ENCODE data around the gene CHST12.
"Not testable (repeated sequence)": the region's sequence is repeated elsewhere in the genome, so short reads cannot be mapped to it uniquely, and the experiment has no call there.

Gene CHST12

DNA sequence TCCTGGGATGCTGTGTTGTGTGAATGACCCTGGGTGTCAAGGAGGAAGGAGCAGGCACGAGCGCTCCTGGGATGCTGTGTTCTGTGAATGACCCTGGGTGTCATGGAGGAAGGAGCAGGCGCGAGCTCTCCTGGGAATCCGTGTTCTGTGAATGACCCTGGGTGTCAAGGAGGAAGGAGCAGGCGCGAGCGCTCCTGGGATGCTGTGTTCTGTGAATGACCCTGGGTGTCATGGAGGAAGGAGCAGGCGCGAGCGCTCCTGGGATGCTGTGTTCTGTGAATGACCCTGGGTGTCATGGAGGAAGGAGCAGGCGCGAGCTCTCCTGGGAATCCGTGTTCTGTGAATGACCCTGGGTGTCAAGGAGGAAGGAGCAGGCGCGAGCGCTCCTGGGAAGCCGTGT, 25.9 kb upstream of the CHST12 start:
- not testable (repeated sequence) for DNase-seq (ENCODE audit: extremely low read depth in 1 of 2, low read depth in 1 of 2)

DNA sequence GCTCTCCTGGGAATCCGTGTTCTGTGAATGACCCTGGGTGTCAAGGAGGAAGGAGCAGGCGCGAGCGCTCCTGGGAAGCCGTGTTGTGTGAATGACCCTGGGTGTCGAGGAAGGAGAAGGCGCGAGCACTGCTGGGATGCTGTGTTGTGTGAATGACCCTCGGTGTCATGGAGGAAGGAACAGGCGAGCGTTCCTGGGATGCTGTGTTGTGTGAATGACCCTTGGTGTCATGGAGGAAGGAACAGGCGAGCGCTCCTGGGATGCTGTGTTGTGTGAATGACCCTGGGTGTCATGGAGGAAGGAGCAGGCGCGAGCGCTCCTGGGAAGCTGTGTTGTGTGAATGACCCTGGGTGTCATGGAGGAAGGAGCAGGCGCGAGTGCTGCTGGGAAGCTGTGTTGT, 25.3 kb upstream of the CHST12 start:
- DNase-seq (ENCODE audit: extremely low read depth in 1 of 2, low read depth in 1 of 2), result not testable (repeated sequence)

DNA sequence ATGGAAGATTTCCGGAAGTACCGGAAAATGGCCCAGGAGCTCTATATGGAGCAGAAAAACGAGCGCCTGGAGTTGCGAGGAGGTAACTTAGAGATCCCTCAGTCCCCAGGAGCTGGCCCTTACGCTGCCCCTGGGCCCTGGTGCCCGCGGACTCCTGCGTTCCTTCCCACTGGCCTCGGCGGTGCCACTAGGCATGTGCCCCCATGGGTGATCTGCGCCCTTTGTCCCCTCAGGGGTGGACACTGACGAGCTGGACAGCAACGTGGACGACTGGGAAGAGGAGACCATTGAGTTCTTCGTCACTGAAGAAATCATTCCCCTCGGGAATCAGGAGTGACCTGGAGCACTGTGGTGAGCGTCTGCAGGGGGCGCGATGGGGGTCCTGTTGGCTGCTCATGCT, 24.2 kb upstream of the CHST12 start:
- DNase-seq (ENCODE audit: extremely low read depth in 1 of 2, low read depth in 1 of 2), result no peak

DNA sequence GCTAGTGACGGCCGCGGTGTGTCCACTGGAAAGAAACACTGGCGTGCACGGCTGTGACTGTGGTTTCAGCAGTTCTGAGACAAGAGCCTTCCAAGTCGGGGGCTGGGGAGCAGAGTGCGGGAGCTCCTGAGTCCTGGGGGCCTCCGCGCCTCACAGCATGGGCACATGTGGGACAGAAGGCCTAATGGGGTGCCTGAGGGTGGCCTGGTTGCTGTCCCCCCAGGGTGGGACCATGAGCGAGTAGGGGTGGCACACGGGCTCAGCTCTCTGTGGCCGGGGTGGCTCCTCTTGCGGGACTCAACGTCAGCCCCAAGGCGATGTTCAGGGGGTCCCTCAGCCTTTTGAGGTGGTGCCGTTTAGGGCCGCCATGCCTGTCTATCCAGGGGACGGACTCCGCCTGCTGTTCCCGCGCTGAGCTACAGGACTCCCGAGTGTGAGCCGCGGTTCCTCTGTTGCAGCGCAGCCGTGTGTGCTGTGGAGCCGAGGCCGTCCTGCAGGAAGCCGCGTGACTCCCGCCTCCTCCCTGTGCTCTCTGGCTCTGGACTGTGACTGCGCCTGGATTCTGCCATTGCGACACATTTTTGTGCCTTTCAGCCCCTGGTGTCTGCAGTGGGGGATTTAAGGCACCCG, 23.5 kb upstream of the CHST12 start:
- no peak for DNase-seq (ENCODE audit: extremely low read depth in 1 of 2, low read depth in 1 of 2)

DNA sequence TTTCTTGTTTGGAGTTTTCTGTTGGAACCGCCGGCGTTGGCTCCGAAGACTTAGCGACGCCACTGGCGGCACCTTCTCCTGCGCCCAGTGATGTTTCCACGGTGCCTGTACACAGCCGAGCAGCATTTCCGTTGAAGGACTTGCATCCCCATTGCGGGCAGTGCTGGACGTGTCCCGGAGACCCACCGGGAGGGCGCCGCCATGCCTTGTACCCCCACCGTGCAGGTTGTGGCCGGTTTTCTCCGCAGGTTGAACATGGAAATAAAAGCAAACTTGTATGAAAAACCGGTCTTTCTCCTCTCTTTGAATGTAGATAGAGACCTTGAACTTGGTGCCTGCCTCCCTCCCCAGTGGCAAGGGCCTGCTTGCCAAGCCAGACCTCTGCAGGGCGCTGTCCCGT, 22.9 kb upstream of the CHST12 start:
- no peak for DNase-seq (ENCODE audit: extremely low read depth in 1 of 2, low read depth in 1 of 2)

DNA sequence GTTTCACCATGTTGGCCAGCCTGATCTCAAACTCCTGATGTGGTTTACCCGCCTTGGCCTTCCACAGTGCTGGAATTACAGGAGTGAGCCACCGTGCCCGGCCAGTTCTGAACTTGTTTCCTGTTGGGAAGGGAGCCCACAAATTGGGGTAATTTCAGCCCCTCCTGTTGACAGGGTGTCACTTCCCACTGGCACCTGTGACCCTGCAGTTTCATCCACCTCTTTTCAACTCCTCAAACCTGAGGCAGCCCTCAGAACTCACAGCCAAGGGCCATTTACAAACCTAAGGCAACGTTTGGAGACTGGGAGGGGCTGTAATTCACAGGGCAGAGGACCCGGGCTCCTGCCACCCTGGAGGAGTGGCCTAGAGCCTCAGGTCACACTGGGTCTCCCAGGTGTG, 22.2 kb upstream of the CHST12 start:
- no peak for DNase-seq (ENCODE audit: extremely low read depth in 1 of 2, low read depth in 1 of 2)

DNA sequence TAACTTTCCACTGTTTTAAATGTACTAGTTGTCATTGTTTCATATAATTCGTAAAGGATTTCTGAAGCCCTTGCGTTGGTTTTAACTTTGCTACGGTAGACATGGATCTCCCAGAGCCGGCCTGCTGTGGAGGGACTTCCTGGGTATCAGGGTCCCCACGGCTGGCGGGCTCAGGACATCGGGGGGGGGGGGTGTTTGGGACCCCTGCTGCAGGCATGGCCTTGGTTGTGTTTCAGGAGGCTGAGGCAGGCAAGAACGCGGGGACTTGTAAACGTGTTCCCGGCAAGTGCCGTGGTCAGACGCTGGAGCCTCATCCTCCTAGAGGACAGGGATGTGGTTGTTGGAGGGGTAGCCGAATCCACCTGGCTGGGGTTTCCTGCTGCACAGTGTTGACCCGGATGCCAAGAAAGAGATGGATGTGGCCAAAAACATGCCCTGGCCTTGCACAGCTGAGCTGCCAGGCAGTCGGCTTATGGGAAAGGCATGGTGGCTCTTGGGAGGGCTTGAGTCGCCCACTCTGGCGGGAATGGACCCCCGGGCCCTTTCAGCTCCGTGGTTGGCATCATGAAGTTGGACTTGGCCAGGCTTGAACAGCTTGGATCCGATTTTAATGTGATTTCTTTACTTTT, 21.4 kb upstream of the CHST12 start:
- DNase-seq (ENCODE audit: extremely low read depth in 1 of 2, low read depth in 1 of 2), result no peak

DNA sequence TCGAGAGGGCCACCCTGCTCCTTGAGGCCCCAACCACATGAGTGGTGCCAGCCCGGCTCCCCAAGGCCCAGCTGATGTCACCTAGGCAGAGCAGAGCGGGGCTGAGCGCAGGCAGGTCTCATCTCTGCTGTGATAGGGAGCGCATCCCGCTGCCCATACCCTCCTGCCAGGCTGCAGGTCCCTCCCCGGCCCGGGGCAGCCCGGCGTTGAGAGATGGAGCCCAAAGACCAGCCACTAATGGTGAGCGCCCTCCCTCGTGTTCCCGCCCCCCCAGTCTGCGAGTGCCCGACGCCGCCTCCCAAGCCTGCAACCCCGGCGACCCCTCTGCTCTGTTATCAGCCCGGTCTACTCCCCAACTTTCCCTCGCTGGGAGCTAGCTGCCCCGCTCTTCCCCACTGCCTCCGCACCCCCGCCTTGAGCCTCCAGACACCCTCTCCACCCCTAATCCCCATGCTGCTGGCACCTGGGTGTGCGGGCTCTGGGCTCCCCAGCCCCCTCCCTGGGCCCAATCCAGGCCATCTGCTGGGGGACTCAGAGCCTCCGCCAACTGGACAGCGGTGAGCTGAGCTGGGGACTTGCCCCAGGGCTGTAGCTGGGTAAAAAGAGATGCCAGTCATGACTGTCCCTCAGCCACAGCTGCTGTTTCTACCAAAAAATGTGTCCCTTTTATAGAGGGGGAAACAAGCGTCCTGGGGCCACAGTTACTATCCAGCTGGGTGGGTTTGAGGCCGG, 19.7 kb upstream of the CHST12 start:
- DNase-seq (ENCODE audit: extremely low read depth in 1 of 2, low read depth in 1 of 2), result no peak

DNA sequence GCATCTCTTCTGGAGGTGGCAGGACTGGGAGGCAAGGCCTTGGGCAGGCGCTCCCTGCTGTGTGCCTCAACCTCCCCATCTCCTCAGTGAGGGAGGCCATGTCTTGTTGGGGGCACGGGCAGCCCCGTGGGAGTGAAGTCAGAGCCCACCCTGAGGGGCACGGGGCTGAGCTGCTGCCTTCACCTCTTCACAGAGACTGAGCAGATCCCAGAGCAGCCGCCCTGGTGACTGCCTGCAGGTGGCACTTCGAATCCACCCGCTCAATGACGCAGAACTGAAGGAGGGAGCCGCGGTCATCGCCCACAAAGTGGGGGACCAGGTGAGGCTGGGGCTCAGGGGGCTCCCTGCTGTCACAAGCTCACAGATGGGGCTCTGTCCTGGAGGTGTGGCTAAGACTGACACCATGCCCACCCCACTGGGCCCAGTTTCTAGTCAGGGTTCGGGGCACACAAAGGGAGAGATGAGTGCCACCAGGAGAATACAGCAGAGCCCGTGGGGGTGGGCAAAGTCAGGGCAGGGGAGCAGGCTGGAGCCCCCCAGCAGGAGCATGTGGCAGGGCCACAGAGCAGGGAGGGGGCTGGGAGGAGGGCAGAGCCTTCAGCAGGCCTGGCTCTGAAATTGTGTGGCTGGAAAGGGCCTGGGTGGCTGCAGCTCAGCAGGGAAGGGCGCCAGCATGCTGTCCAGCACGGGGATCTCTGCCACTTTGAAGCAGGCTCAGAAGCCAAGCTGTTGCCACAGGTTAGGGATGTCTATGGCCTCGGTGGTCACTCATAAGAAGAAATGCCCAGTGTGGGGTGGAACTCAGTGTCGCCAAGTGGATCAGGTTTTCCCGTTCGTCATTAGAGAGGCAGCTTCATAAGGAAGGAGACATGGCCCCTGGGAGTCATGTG, 18.8 kb upstream of the CHST12 start:
- no peak for DNase-seq (ENCODE audit: extremely low read depth in 1 of 2, low read depth in 1 of 2)

DNA sequence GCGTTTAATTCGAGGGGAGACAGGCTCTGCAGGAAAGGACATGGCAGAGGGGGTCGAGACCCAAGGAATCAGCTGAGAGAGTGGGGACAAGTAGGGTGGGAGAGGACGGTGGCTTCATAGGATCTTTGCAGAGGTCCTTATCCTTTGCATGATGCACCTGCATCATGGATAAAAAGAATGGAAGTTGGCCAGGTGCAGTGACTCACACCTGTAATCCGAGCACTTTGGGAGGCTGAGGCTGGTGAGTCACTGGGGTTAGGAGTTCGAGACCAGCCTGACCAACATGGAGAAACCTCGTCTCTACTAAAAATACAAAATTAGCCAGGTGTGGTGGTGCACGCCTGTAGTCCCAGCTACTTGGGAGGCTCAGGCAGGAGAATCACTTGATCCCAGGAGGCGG, 17.3 kb upstream of the CHST12 start:
- DNase-seq (ENCODE audit: extremely low read depth in 1 of 2, low read depth in 1 of 2), result not testable (repeated sequence)

DNA sequence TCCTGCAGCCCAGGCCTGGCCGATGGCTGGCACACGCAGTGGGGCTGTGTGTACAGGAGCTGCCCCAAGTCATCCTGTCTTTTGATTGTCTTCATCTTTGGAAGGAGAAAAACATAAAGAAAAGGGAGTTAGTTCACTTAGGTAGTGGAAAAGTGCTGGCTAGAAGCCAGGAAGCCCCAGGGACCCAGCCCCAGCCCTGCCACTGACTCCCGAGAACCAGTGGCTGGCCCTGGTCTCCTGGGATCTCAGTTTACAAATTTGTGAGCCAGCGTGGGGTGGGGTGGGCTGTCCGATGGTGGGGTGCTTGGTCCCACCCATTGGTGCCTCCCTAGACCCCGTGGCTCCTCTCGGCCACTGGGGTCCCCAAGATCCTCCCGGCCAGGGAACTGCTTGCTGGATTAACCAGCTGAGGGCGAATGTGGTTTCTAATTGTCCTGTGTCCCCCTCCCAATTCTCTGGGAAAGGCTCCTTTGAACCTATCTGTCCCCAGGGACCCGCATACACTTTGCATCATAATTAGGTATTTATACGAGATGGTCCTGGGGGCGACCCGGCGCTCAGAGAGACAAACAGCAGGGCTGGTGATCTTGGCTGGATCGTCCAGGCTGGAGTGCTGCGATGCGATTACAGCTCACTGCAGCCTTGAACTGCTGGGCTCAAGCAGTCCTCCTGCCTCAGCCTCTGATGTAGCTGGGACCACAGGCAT, 16.3 kb upstream of the CHST12 start:
- DNase-seq (ENCODE audit: extremely low read depth in 1 of 2, low read depth in 1 of 2), result no peak

DNA sequence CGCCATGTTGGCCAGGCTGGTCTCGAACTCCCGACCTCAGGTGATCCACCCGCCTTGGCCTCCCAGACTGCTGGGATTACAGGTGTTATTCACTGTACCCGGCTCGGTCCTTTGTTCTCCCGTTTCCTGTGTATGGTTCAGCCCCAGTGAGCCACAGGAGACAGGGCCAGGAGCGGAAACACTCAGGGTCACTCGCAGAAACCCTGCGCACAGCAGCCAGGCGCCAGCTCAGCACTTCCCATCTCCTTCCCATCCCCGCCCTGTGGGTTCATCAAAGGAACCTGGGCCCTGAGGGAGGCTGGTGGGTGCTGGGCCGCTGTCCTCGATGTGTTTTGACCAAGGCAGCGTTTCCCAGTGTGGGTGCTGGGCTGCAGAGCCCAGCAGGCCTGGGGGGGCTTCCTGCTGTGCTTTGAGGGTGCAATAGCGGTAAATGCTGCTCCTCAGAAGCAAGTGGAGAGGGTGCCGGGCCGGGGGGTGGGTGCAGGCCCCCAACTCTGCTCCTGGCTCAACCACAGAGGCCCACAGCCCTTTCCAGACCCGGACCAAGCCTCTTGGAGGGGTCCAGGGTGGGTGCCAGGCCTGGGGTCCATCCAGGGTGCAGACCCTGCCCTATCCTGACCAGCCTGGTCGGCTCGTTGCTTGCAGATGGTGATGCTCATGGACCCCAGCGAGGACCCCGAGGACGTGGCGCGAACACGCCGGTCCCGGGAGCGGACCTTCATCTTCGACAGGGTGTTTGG, 15.3 kb upstream of the CHST12 start:
- no peak for DNase-seq (ENCODE audit: extremely low read depth in 1 of 2, low read depth in 1 of 2)

DNA sequence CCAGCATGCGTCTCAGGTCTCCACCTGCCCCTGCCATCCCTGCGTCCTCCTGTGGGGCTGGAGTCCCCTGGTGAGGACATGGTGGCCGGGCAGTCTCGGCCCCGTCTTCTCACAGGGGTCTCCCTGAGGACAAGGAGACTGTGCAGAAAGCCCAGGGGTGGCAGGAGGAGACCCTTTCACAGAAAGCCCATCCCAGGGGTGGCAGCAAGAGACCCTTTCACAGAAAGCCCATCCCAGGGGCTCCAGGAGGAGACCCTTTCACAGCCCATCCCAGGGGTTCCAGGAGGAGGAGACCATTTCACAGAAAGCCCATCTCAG, 14.8 kb upstream of the CHST12 start:
- no peak for DNase-seq (ENCODE audit: extremely low read depth in 1 of 2, low read depth in 1 of 2)

DNA sequence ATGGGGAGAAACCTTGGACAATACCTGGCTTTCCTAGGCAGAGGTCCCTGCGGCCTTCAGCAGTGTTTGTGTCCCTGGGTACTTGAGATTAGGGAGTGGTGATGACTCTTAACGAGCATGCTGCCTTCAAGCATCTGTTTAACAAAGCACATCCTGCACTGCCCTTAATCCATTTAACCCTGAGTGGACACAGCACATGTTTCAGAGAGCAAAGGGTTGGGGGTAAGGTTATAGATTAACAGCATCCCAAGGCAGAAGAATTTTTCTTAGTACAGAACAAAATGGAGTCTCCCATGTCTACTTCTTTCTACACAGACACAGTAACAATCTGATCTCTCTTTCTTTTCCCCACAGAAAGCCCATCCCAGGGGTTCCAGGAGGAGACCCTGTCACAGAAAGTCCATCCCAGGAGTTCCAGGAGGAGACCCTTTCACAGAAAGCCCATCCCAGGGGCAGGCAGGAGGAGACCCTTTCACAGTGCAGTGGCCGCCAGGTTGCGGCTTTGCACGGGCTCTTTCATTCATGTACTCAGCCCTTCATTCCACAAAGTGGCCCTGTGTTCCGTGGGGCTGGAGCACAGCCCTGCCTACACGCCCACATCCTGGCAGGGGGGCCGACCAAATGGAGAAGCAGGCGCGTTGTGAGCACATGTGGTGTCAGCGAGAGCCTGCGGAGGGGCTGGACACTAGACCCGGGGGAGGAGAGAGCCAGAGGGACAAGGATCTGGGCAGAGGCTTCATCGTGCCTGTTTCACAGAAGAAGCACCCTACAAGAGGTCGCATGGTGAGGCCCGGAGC, 13.2 kb upstream of the CHST12 start:
- not testable (repeated sequence) for DNase-seq (ENCODE audit: extremely low read depth in 1 of 2, low read depth in 1 of 2)

DNA sequence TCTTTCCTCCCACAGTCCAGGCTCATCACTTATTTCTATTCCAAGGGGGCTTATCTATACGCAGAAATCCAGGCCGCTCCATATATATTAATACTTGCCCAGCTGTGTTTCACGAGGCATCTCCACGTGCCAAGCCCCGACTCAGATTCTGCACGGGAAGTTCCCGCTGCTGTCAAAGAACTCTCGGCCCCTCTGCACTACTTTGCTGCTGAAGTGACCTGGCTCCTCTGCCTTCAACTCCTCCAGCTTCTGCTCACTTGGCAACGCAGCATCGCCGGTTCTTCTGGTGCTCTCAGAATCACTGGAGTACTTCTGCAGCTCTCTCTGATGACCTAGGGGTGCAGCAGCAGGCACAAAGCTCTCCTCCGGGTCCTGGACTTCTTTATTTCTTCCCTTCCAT, 9.7 kb upstream of the CHST12 start:
- DNase-seq (ENCODE audit: extremely low read depth in 1 of 2, low read depth in 1 of 2), result no peak

DNA sequence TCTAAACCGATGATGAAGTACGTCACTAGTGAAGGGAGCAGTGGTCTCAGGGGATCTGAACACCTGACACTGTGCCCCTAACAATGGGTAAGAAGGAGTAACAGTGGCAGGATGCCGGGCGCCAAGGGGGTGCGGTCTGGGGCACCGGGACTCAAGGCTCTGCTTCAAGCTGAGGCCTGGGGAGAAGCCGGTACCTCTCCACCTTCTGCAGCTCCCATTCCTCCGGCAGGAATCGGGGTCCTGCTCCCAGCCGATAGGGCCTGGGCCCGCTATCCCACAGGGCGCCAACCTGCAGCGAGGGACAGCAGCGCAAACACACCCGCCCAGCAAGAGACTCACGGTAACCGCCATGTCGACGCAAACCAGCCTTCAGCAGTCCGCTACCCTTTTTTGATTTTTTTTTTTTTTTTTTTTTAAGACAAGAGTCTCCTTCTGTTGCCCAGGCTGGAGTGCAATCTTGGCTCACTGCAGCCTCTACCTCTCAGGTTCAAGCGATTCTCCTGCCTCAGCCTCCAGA, 8.8 kb upstream of the CHST12 start:
- no peak for DNase-seq (ENCODE audit: extremely low read depth in 1 of 2, low read depth in 1 of 2)

DNA sequence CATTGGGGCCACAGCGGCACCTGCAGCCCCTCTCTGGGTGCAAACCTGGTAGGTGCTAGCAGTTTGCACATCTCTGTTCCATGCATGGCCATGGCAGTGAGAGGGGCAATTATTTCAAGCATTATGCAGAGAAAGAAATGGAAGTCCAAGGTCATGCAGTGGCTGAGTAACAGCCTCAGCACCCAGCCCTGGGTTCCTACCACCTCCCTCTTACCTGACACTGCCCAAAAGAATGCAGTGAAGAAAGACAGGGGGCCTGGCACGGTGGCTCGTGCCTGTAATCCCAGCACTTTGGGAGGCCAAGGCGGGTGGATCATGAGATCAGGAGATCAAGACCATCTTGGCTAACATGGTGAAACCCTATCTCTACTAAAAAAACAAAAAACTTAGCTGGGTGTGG, 4.9 kb upstream of the CHST12 start:
- DNase-seq (ENCODE audit: extremely low read depth in 1 of 2, low read depth in 1 of 2), result no peak

DNA sequence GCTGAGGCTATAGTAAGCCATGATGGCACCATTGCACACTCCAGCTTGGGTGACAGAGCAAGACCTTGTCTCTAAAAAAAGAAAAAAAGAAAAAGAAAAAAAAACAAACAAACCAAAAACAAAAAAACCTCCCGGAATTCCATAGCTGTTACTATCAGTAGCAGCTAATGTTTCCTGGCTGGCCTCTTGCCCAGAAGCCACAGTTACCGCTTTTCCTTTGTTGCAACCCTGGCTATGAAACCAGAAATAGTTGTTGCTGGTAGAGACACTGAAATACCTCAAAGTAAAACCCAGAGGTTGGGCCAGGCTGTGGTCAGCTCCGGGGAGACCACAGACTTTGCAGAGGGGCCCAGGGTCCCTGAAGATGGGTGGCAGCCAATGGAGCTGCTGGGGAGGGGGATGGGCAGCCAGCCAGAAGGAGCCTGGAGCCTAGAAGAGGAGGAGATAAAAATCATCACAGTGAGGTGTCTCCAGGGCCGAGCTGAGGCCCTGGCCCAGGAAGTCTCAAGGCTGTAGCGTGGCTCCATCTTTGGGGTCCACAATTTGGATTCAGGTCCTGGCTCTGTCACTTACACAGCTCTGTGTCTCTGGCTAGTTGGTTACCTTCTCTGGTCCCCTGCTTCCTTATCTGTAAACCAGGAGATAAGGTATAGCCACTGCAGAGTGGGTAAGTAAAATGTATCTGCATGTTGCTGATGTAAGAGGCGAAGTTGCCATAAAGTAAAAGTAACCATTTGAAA, 3.4 kb upstream of the CHST12 start:
- DNase-seq (ENCODE audit: extremely low read depth in 1 of 2, low read depth in 1 of 2), result no peak

DNA sequence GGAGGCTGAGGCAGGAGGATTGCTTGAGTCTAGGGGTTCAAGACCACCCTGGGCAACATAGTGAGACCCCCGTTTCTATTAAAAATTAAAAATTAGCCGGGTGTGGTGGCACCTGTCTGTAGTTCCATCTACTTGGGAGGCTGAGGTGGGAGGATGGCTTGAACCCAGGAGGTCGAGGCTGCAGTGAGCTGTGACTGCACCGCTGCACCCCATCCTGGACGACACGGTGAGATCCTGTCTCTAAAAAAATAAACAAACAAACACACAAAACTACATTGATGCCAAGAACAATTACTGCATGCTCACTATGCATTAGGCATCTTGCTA, 761 bp upstream of the CHST12 start:
- no peak for DNase-seq (ENCODE audit: extremely low read depth in 1 of 2, low read depth in 1 of 2)
